Karpas-422 (cell line): ENCODE data around the gene NPAS3. TPM values are rescaled to one million over a fixed set of nuclear protein-coding genes. Genes with fewer than 3 reads are reported as not detected.

Experiments
- DNase-seq: peaks from one replicate; pipeline ENCODE4 v3.0.0-alpha.2; 2015
- H2AFZ ChIP-seq: fragments of 200-600 bp; sonication (generic); 2 replicates; pipeline ENCODE4 v1.6.1; 2014; ENCODE audit warnings: antibody characterized with exemption, low read length, mixed read lengths
- H3K27ac ChIP-seq: fragments of 200-600 bp; sonication (generic); 2 replicates; pipeline ENCODE4 v1.5.1; 2014; ENCODE audit warnings: mild to moderate bottlenecking, low read length, moderate library complexity
- H3K27me3 ChIP-seq: fragments of 200-600 bp; sonication (generic); 2 replicates; pipeline ENCODE4 v1.6.1; 2014; ENCODE audit warnings: low read length, mixed read lengths
- H3K36me3 ChIP-seq: fragments of 200-600 bp; sonication (generic); 2 replicates; pipeline ENCODE4 v1.6.1; 2014; ENCODE audit warnings: low read length, mixed read lengths; ENCODE audit not compliant: insufficient read depth
- H3K4me1 ChIP-seq: fragments of 200-600 bp; sonication (generic); 2 replicates; pipeline ENCODE4 v1.6.1; 2014; ENCODE audit warnings: mild to moderate bottlenecking, low read length, mixed read lengths
- H3K4me2 ChIP-seq: fragments of 200-600 bp; sonication (generic); 2 replicates; pipeline ENCODE4 v1.6.1; 2014; ENCODE audit warnings: low read length, low read depth, mild to moderate bottlenecking; ENCODE audit not compliant: poor library complexity, severe bottlenecking
- H3K4me3 ChIP-seq: fragments of 200-600 bp; sonication (generic); 2 replicates; pipeline ENCODE4 v1.5.1; 2014; ENCODE audit warnings: mild to moderate bottlenecking, antibody characterized with exemption, low read length, mixed read lengths
- H3K79me2 ChIP-seq: fragments of 200-600 bp; sonication (generic); 2 replicates; pipeline ENCODE4 v1.6.1; 2014; ENCODE audit warnings: mild to moderate bottlenecking, low read length, mixed read lengths
- H3K9ac ChIP-seq: fragments of 200-600 bp; sonication (generic); 2 replicates; pipeline ENCODE4 v1.6.0; 2014; ENCODE audit warnings: low read length
- H3K9me2 ChIP-seq: fragments of 200-600 bp; sonication (generic), shearing (Covaris generic); replicated peaks from 2 replicates; pipeline ENCODE4 v1.6.0; 2014; ENCODE audit warnings: mild to moderate bottlenecking, low read length, moderate library complexity; ENCODE audit not compliant: insufficient read depth
- H3K9me3 ChIP-seq: fragments of 300-700, 200-600 bp; sonication (generic); 2 replicates; pipeline ENCODE4 v1.6.1; 2014; ENCODE audit warnings: low read length, mixed read lengths
- H4K20me1 ChIP-seq: fragments of 200-600 bp; sonication (generic); 2 replicates; pipeline ENCODE4 v1.6.1; 2014; ENCODE audit warnings: mild to moderate bottlenecking, antibody characterized with exemption, low read length, low read depth; ENCODE audit not compliant: insufficient read depth
- total RNA-seq: library from RNA; depleted of rRNA; stranded (reverse); fragments of >200 nt; shearing (Covaris generic); gene quantifications from 2 replicates; pipeline ENCODE4 v1.2.3, GENCODE V29; 2014; ENCODE audit warnings: low replicate concordance

Gene NPAS3
- total RNA-seq, 1 experiment from 2014 or later, result 1.6 TPM

GRCh38 chr14:33039311-33039710, 100.6 kb downstream of the NPAS3 start:
- Histone ChIP-seq H2AFZ (no peak overlapping the region), H3K4me3 (no peak overlapping the region), H3K4me2 (no peak overlapping the region), H3K4me1 (peaks cover 4% of the 10 kb centered on the region; the same call in 1 of the 2 replicates), H3K9me2 (no peaks in the 10 kb centered on the region), H3K9me3 (no peaks in the 10 kb centered on the region), H3K27ac (no peak overlapping the region), H3K36me3 (no peaks in the 10 kb centered on the region), H3K79me2 (no peaks in the 10 kb centered on the region), H3K9ac (no peak overlapping the region), H3K27me3 (peaks cover 5% of the 10 kb centered on the region; the same call in 1 of the 2 replicates), H4K20me1 (no peaks in the 10 kb centered on the region)
- no peak for DNase-seq

DNA sequence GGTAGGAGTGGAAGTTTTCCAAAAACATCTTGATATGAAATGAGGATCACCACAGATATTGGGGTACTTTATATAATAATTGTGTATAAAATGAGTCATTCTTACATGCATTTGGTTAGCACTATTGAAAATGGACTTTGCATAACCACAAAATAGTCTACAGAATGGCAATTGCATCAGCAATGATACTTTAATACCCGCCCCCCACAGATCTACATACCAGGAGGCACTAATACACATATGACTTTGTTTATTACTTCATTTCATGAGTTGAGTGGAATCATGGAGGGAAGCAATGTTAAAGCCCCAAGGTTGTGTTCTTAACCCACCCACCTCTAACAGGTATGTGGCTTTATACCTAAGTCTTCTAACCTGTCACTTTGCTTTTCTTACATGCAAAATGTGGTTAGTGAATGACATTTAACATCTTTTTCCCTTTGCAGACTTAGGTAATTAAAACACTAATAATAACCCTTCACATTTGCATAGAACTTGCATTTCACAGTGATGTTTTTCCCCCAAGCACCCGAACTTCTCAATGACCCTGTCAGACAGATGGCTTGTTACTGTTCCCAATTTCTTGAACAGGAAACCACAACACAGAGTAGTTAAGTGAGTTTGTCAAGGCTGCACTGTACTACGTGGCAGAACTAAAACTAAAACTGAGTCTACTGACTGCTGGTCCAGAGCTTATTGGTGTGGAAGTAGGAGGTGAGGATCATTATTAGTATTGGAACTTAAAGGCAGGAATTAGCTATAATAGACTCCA, 101.9 kb downstream of the NPAS3 start:
- H3K4me1 ChIP-seq, result peaks cover 4% of the 10 kb centered on the region; the same call in 1 of the 2 replicates
- H3K79me2 ChIP-seq, result no peaks in the 10 kb centered on the region
- H2AFZ ChIP-seq, result no peak overlapping the region
- peaks cover 5% of the 10 kb centered on the region; the same call in 1 of the 2 replicates for H3K27me3 ChIP-seq
- no peaks in the 10 kb centered on the region for H4K20me1 ChIP-seq
- no peaks in the 10 kb centered on the region; the same call in 1 of the 2 replicates for H3K9me3 ChIP-seq
- no peak overlapping the region for H3K4me2 ChIP-seq
- no peaks in the 10 kb centered on the region for H3K36me3 ChIP-seq
- no peak overlapping the region for H3K27ac ChIP-seq
- H3K9me2 ChIP-seq, result no peaks in the 10 kb centered on the region
- no peak for DNase-seq
- H3K4me3 ChIP-seq, result no peak overlapping the region
- H3K9ac ChIP-seq, result no peak overlapping the region

GRCh38 chr14:33042591-33042990, 103.9 kb downstream of the NPAS3 start:
- Histone ChIP-seq H3K9me3 (no peaks in the 10 kb centered on the region; the same call in 1 of the 2 replicates), H3K79me2 (no peaks in the 10 kb centered on the region), H3K4me1 (peaks cover 4% of the 10 kb centered on the region; the same call in 1 of the 2 replicates), H3K4me2 (no peak overlapping the region), H4K20me1 (no peaks in the 10 kb centered on the region), H2AFZ (no peak overlapping the region), H3K9ac (no peak overlapping the region), H3K9me2 (no peaks in the 10 kb centered on the region), H3K27ac (no peak overlapping the region), H3K4me3 (no peak overlapping the region), H3K27me3 (peaks cover 5% of the 10 kb centered on the region; the same call in 1 of the 2 replicates), H3K36me3 (no peaks in the 10 kb centered on the region)
- DNase-seq, result no peak

GRCh38 chr14:33045760-33046159, 107.1 kb downstream of the NPAS3 start:
- Histone ChIP-seq H3K4me1 (peaks cover under 1% of the 10 kb centered on the region; the same call in 1 of the 2 replicates), H3K27ac (no peak overlapping the region), H3K4me3 (no peak overlapping the region), H3K79me2 (no peaks in the 10 kb centered on the region), H3K9ac (no peak overlapping the region), H3K27me3 (peaks cover 5% of the 10 kb centered on the region; the same call in 1 of the 2 replicates), H4K20me1 (no peaks in the 10 kb centered on the region), H3K9me3 (no peaks in the 10 kb centered on the region; the same call in 1 of the 2 replicates), H3K36me3 (no peaks in the 10 kb centered on the region), H3K9me2 (no peaks in the 10 kb centered on the region), H3K4me2 (no peak overlapping the region), H2AFZ (no peak overlapping the region)
- no peak for DNase-seq

DNA sequence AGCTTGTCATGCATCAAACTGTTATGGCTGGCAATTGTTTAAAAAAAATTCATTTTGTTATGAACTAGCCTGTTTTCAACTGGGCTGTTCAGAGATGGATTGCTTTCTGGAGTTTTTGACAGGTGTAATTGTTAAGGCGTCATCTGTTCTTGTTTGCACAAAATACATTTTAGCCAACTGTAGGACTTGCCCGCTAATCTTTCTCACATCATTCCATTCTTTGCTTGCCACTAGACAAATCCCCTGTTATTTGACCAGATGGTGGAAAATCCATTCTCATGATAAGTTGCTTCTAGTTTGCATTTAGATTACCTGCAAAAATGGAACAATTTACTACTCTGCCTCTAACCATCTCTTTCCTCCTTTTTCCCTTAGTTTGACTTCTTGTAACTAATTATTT, 114.3 kb downstream of the NPAS3 start:
- Histone ChIP-seq H3K4me1 (no peaks in the 10 kb centered on the region), H3K4me3 (no peak overlapping the region), H3K79me2 (no peaks in the 10 kb centered on the region), H3K27me3 (no peaks in the 10 kb centered on the region), H3K9me2 (no peaks in the 10 kb centered on the region), H3K27ac (no peak overlapping the region), H3K4me2 (no peak overlapping the region), H4K20me1 (no peaks in the 10 kb centered on the region), H3K36me3 (no peaks in the 10 kb centered on the region), H2AFZ (no peak overlapping the region), H3K9me3 (no peaks in the 10 kb centered on the region), H3K9ac (no peak overlapping the region)
- no peak for DNase-seq

DNA sequence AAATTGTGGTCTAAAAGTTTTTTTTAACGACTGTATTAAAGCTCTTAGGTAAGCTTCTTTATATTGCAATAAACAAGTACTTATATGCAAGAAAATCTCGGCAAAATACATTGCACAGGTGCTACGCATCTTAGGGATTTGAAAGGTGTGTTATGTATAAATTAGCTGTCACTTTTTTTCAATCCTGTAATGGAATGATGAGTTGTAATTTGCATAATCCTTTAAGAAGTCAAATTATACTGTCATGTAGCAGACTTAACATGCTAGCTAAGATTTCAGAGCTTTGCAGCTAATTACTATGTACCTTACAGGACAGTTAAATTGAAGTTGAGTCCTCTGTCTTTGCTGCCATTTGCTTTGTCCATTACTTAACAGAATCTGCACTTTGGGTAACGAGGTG, 117.5 kb downstream of the NPAS3 start:
- H3K9me3 ChIP-seq, result no peaks in the 10 kb centered on the region
- no peak overlapping the region for H3K27ac ChIP-seq
- no peak overlapping the region for H2AFZ ChIP-seq
- no peak for DNase-seq
- H3K27me3 ChIP-seq, result no peaks in the 10 kb centered on the region
- H3K4me3 ChIP-seq, result no peak overlapping the region
- no peak overlapping the region for H3K9ac ChIP-seq
- no peaks in the 10 kb centered on the region for H3K79me2 ChIP-seq
- H3K36me3 ChIP-seq, result no peaks in the 10 kb centered on the region
- no peaks in the 10 kb centered on the region for H4K20me1 ChIP-seq
- H3K4me2 ChIP-seq, result no peak overlapping the region
- no peaks in the 10 kb centered on the region for H3K9me2 ChIP-seq
- no peaks in the 10 kb centered on the region for H3K4me1 ChIP-seq

GRCh38 chr14:33057585-33057984, 118.9 kb downstream of the NPAS3 start:
- H3K4me3 ChIP-seq, result no peak overlapping the region
- H3K27me3 ChIP-seq, result 0 out of 2 replicates have a peak, but pooled peaks cover 3% of the 10 kb centered on the region
- no peak overlapping the region for H3K9ac ChIP-seq
- H3K4me1 ChIP-seq, result no peaks in the 10 kb centered on the region
- no peak overlapping the region for H3K4me2 ChIP-seq
- no peaks in the 10 kb centered on the region for H4K20me1 ChIP-seq
- no peak overlapping the region for H2AFZ ChIP-seq
- no peak overlapping the region for H3K27ac ChIP-seq
- no peaks in the 10 kb centered on the region for H3K36me3 ChIP-seq
- no peaks in the 10 kb centered on the region for H3K9me2 ChIP-seq
- no peaks in the 10 kb centered on the region for H3K9me3 ChIP-seq
- no peak for DNase-seq
- no peaks in the 10 kb centered on the region for H3K79me2 ChIP-seq

- no peaks in the 10 kb centered on the region for H4K20me1 ChIP-seq
- no peaks in the 10 kb centered on the region for H3K4me1 ChIP-seq
- H3K36me3 ChIP-seq, result no peaks in the 10 kb centered on the region
- H3K4me3 ChIP-seq, result no peak overlapping the region
- no peak overlapping the region for H3K27ac ChIP-seq
- no peak overlapping the region for H2AFZ ChIP-seq
- DNase-seq, result no peak
- no peaks in the 10 kb centered on the region for H3K79me2 ChIP-seq
- no peak overlapping the region for H3K9ac ChIP-seq
- H3K27me3 ChIP-seq, result 0 out of 2 replicates have a peak, but pooled peaks cover 3% of the 10 kb centered on the region
- no peaks in the 10 kb centered on the region for H3K9me3 ChIP-seq
- H3K4me2 ChIP-seq, result no peak overlapping the region
- H3K9me2 ChIP-seq, result no peaks in the 10 kb centered on the region
Measured at GRCh38 chr14:33061667-33062325, 123.1 kb downstream of the NPAS3 start.
